Uterus (tissue), 2 donors: Measurements from ENCODE around the gene RGP1.

Experiments
- CTCF ChIP-seq, 4 experiments: fragments of 200-600 bp in 2 of 4; fragments of 450-650 bp in 2 of 4; sonication (generic) in 2 of 4; IDR thresholded peaks; one replicate each; pipeline ENCODE4 v1.5.1; 2016 to 2019; ENCODE audit warnings: antibody characterized with exemption in 4 of 4, mild to moderate bottlenecking in 2 of 4, moderate library complexity in 1 of 4
- POLR2A ChIP-seq, 2 donors: fragments of 450-650 bp; IDR thresholded peaks; one replicate each; pipeline ENCODE4 v1.6.1; 2016; ENCODE audit warnings: antibody characterized with exemption in 2 of 2, mild to moderate bottlenecking in 1 of 2, moderate library complexity in 1 of 2

GRCh38 chr9:35781066-35781465 is 32.0 kb downstream of the RGP1 start:
- TF ChIP-seq CTCF (IDR thresholded peaks at IDR 0.05) (no peak), POLR2A (IDR thresholded peaks at IDR 0.05) (no peak)
